GM12865 (cell line): ENCODE measurements around the gene FAM20C.

Experiments
- DNase-seq: peaks from one replicate; pipeline ENCODE4 v3.0.0; 2010; ENCODE audit warnings: low read depth
- H3K4me3 ChIP-seq: 2 replicates; pipeline ENCODE4 v1.5.1; 2011; ENCODE audit warnings: mild to moderate bottlenecking, low read depth, low read length, control low read depth
- CTCF ChIP-seq: IDR thresholded peaks from 2 replicates; pipeline ENCODE4 v1.5.1; 2011; ENCODE audit warnings: low read length, control low read depth, low read depth, inconsistent platforms; ENCODE audit not compliant: insufficient read depth; ENCODE audit errors: missing control alignments

FAM20C gene

GRCh38 chr7:170551-171363 lies 21.6 kb upstream of the FAM20C start:
- no peak for DNase-seq
- no peak for TF ChIP-seq CTCF
- H3K4me3 ChIP-seq, result no peak overlapping the region

GRCh38 chr7:171364-171904 lies 20.9 kb upstream of the FAM20C start:
- no peak for TF ChIP-seq CTCF
- no peak for DNase-seq
- no peak overlapping the region for H3K4me3 ChIP-seq

- no peak overlapping the region for H3K4me3 ChIP-seq
- no peak for TF ChIP-seq CTCF
- DNase-seq, result no peak
Observed at GRCh38 chr7:171912-172515, 20.4 kb upstream of the FAM20C start.

DNA sequence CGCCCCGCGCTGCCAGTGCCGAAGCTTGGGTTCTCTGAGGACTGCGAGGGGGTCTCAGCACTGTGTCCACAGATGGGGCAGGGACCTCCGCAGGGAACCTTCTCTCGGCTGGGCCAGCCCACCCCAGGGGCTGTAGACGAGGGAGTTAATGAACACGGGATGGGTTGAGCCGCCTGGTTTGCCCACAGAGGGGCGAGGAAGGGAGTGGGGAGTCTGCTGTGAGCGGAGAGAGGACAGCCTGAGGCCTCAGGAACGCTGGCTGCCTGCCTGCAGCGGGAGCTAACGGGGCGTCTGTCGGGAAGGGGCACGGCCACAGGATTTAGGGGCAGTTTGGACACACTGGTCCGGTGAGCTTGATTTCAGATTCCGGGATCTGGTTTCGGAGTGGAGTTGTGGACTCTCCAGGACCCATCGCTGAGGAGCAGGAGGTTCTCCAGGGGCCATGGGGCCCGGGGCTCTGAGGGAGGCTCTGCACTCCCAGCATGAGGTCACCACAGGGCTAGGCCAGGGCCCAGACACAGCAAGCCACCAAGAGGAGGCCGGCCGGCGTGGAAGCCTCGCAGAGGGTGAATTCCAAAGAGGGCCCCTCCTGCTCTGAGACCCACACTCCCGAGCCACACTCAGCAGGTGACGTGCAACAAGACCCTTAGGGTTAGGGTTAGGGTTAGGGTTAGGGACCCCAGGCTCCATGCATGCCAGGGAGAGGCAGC lies 19.0 kb upstream of the FAM20C start:
- DNase-seq, result no peak
- H3K4me3 ChIP-seq, result no peak overlapping the region
- no peak for TF ChIP-seq CTCF

GRCh38 chr7:174716-175115 lies 17.7 kb upstream of the FAM20C start:
- TF ChIP-seq CTCF, result no peak
- H3K4me3 ChIP-seq, result no peak overlapping the region
- no peak for DNase-seq

- H3K4me3 ChIP-seq, result no peak overlapping the region
- TF ChIP-seq CTCF, result no peak
- no peak for DNase-seq
Observed at GRCh38 chr7:175955-176354, 16.4 kb upstream of the FAM20C start.
